Fibroblast of pulmonary artery (primary cell): Measurements from ENCODE around the gene AZIN2.

Experiments used
- DNase-seq: peaks from one replicate; pipeline ENCODE4 v3.0.0-alpha.2; 2010; ENCODE audit warnings: low read depth
- H3K4me3 ChIP-seq: replicated peaks from 2 replicates; pipeline ENCODE4 v1.5.1; 2011; ENCODE audit warnings: low read depth, mild to moderate bottlenecking, control low read depth, low read length, moderate library complexity
- CTCF ChIP-seq: IDR thresholded peaks from 2 replicates; pipeline ENCODE4 v1.5.1; 2011; ENCODE audit warnings: mild to moderate bottlenecking, control low read depth, low read length, inconsistent platforms; ENCODE audit errors: missing control alignments

The AZIN2 gene

GRCh38 chr1:33047839-33048305 is 33.1 kb upstream of the AZIN2 start:
- no peak for TF ChIP-seq CTCF
- peak; percentile 27 for DNase-seq

GRCh38 chr1:33048426-33048825 is 32.5 kb upstream of the AZIN2 start:
- no peak for TF ChIP-seq CTCF
- no peak overlapping the region for H3K4me3 ChIP-seq
- DNase-seq: no peak

More at GRCh38 chr1:33047839-33048305, 33.1 kb upstream of the AZIN2 start:
- H3K4me3 ChIP-seq: no peak overlapping the region

GRCh38 chr1:33049371-33049770 is 31.6 kb upstream of the AZIN2 start:
- no peak for TF ChIP-seq CTCF
- DNase-seq: no peak
- no peak overlapping the region for H3K4me3 ChIP-seq

DNA sequence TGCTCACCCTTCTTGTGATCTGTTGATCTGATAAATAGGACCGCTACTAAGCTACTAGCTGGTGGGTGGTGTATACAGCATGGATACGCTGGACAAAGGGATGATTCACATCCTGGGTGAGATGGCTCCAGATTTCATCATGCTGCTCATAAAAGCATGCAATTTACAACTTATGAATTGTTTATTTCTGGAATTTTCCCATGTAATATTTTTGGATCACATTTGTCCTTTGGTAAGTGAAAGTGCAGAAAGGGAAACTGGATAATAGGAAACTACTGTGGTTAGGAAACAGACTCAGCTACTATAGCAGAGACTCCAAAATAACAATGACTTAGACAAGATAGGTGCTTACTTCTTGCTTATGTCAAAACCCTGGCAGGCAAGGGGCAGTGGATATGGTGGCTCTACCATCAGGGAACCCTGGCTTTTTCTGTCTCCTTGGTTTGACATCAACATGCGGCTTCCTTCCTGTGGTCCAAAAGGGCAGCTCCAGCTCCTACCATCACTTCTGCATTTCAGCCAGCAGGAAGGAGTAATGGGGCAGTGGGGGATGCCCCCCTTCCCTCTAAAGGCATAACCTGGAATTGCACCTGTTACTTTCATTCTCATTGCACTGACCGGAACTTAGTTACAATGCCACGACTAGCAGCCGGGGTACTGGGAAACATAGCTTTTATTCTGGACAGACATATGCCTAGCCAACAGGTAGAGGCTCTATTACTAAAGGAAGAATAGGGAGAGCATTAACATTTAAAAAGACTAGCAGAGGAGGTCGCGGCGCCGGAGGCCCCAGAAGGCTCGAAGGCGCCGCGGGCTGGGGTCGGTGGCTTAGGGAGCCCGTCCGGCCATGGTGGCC is 30.5 kb upstream of the AZIN2 start:
- peak; percentile 19 for TF ChIP-seq CTCF
- H3K4me3 ChIP-seq: no peak overlapping the region
- DNase-seq: peak; percentile 92

DNA sequence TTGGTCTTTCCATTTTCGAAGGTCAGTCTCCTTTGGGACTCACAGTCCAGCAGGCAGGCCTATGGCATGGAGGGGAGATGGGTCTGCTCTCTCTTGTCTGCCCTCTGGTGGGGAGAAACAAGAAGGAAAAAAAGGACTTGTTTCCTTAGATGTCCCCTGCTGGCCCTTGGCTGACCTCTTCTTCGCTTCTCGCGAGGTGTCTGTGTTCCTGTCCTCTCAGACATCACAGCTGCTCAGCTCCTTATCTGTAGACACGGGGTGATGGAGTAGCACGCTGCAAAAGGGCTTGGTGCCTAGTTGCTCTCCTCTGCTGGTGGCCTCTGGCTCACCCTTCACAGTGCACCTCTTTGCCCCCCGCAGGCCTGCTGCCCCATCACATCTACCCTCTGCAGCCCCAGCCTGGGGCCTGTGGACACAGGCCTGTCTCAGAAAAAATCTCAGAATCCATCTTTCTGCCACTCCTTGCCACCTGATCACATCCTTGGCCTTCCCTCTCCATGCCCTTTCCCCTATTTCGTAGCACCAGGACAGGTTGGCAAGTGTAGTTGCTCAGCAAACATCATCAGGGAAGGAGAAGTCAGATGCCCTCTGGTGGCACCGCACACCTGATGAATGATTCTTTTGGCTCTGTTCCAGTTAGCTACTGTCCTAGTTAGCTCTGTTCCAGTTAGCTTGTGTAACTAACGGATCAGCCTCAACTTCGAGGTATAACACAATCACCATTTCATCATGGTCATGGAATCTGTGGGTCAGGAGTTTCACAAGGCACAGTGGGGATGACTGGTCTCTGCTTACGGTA is 25.5 kb upstream of the AZIN2 start:
- DNase-seq: peak; percentile 94
- H3K4me3 ChIP-seq: no peak overlapping the region
- peak; percentile 84 for TF ChIP-seq CTCF

- DNase-seq: no peak
- no peak for TF ChIP-seq CTCF
- H3K4me3 ChIP-seq: no peak overlapping the region
These were observed 24.5 kb upstream of the AZIN2 start for GRCh38 chr1:33056426-33056825.
